Spleen (tissue), 11 donors: Measurements from ENCODE around the gene PCED1B. TPM values are rescaled to one million over a fixed set of nuclear protein-coding genes. Genes with fewer than 3 reads are reported as not detected.
"Not testable (repeated sequence)": the region's sequence is repeated elsewhere in the genome, so short reads cannot be mapped to it uniquely, and the experiment has no call there.

Experiments used
- DNase-seq: peaks from one replicate; pipeline ENCODE4 v3.0.0-alpha.2; 2020
- H3K27ac ChIP-seq, 8 donors: fragments of 200-600 bp; sonication (generic) in 7 of 8; 1 replicate in 4 of 8; 2 replicates in 4 of 8; pipeline versions ENCODE4 v1.5.0 to v1.8.0; 2016 to 2021; ENCODE audit warnings: inconsistent platforms in 4 of 8, mild to moderate bottlenecking in 4 of 8, moderate library complexity in 1 of 8
- H3K27me3 ChIP-seq, 7 donors: fragments of 200-600 bp; sonication (generic) in 6 of 7; replicated peaks in 1 of 7; 1 replicate in 4 of 7; 2 replicates in 3 of 7; pipeline versions ENCODE4 v1.5.0 to v1.8.0; 2016 to 2021; ENCODE audit warnings: inconsistent platforms in 3 of 7, mild to moderate bottlenecking in 1 of 7
- H3K36me3 ChIP-seq, 6 donors: fragments of 200-600 bp; sonication (generic) in 5 of 6; 1 replicate in 4 of 6; 2 replicates in 2 of 6; pipeline versions ENCODE4 v1.5.0 to v1.8.0; 2016 to 2021; ENCODE audit warnings: inconsistent platforms in 2 of 6
- H3K4me1 ChIP-seq, 6 donors: fragments of 200-600 bp; sonication (generic) in 5 of 6; 1 replicate in 3 of 6; 2 replicates in 3 of 6; pipeline versions ENCODE4 v1.5.0 to v1.8.0; 2016 to 2021; ENCODE audit warnings: inconsistent platforms in 3 of 6
- H3K4me3 ChIP-seq, 8 donors: fragments of 200-600 bp; sonication (generic) in 7 of 8; 1 replicate in 4 of 8; 2 replicates in 4 of 8; pipeline versions ENCODE4 v1.5.0 to v1.8.0; 2016 to 2021; ENCODE audit warnings: inconsistent platforms in 4 of 8, mild to moderate bottlenecking in 4 of 8, moderate library complexity in 2 of 8
- H3K9me3 ChIP-seq, 8 donors: fragments of 200-600 bp; sonication (generic) in 7 of 8; 1 replicate in 4 of 8; 2 replicates in 4 of 8; pipeline versions ENCODE4 v1.5.0 to v1.8.0; 2016 to 2021; ENCODE audit warnings: inconsistent platforms in 4 of 8
- POLR2A ChIP-seq, 3 donors: fragments of 450-650 bp; IDR thresholded peaks; one replicate each; pipeline ENCODE4 v1.5.1; 2017; ENCODE audit warnings: antibody characterized with exemption in 3 of 3, mild to moderate bottlenecking in 1 of 3
- POLR2AphosphoS5 ChIP-seq, 3 donors: sonication (generic); formaldehyde crosslinking; IDR thresholded peaks; one replicate each; pipeline ENCODE4 v1.5.1; 2017; ENCODE audit warnings: antibody characterized with exemption in 3 of 3
- WGBS, 5 donors: extraction: QIAGEN DNeasy Blood & Tissue Kit in 3 of 5; methylation state at CpG; one replicate each; pipeline versions ENCODE4 v1.1.5 to v1.1.7; 2013 to 2018; 5-methylcytosine and 5-hydroxymethylcytosine counted together
- intact Hi-C: fragments of 100-400 bp; cut with DNase I; formaldehyde crosslinking; loops from one replicate; pipeline ENCODE4 v1.15.0; 2023; ENCODE audit warnings: low total_unique reads
- polyA plus RNA-seq, 3 donors: library from polyadenylated mRNA; stranded (reverse); fragments of 200-250 nt; gene quantifications; one replicate each; pipeline ENCODE4 v1.2.1, GENCODE V29; 2013
- total RNA-seq, 7 donors: library from RNA; depleted of rRNA in 3 of 7; stranded (reverse); fragments of >200 nt in 3 of 7; fragmentation: NEBNext Ultra II Directional in 4 of 7; extraction: Animal tissue kit (Norgen Biotek cat#: 25700) in 4 of 7; gene quantifications; one replicate each; pipeline versions ENCODE4 v1.1.0 to v1.2.1, GENCODE V29; 2016 to 2021
- TF ChIP-seq, protein P1 (sequence below), 11 experiments: fragments of 200-600 bp in 7 of 11; fragments of 450-650 bp in 4 of 11; sonication (generic) in 4 of 11; IDR thresholded peaks in 8 of 11; conservative IDR thresholded peaks in 3 of 11; 1 replicate in 7 of 11; 2 replicates in 4 of 11; pipeline versions ENCODE4 v1.4.0 to v1.8.0; 2016 to 2021; ENCODE audit warnings: antibody characterized with exemption in 11 of 11, inconsistent platforms in 4 of 11, mild to moderate bottlenecking in 1 of 11
- donor health status: healthy with polysubstance abuse.
- donor health status: DM: no; HTN: no; CAD: no; lungs with moderate emphysema.
- donor health status: DM: no; HTN: no; CAD: no.
- donor health status: Bipolar disorder and iron deficiency.
- donor health status: healthy.
- donor health status: DM: no; HTN: no; CAD: no.
- donor health status: DM: yes; HTN: yes; CAD: no.

The PCED1B gene
- total and polyA plus RNA-seq, 10 donors = 15.3 to 34.5 (median 24.4) TPM

- TF ChIP-seq POLR2AphosphoS5 (IDR thresholded peaks at IDR 0.05) = no peak
- TF ChIP-seq POLR2A (IDR thresholded peaks at IDR 0.05) = no peak
- peak overlapping the region in 4 of 8 donors; percentile 78 to 87 (median 82) for H3K27ac ChIP-seq
- intact Hi-C loops = no loop called here
- no peaks in the 10 kb centered on the region for H3K9me3 ChIP-seq
- 93 to 100% (median 96%) methylated on average over 1 of the region's 1 CpG for WGBS, 5 donors
- no peaks in the 10 kb centered on the region for H3K27me3 ChIP-seq
- H3K4me1 ChIP-seq = peaks cover 17 to 45% (median 39%) of the 10 kb centered on the region in 6 donors
- no peak overlapping the region for H3K4me3 ChIP-seq
- no peaks in the 10 kb centered on the region for H3K36me3 ChIP-seq
- DNase-seq = no peak
These were observed 198.6 kb downstream of the PCED1B start for GRCh38 chr12:47277972-47278448.

DNA sequence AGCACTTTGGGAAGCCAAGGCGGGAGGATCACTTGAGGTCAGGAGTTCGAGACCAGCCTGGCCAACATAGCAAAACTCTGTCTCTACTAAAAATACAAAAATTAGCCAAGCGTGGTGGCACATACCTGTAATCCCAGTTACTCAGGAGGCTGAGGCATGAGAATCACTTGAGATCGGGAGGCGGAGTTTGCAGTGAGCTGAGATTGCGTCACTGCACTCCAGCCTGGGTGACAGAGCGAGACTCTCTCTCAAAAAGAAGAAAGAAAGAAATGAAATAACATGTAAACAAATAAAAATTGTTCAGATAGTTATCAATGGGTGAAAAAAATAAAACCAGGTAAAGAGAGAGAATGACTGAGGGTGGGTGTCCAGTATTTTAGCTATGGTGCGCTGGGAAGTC lies 200.3 kb downstream of the PCED1B start:
- H3K4me1 ChIP-seq = peaks cover 17 to 40% (median 32%) of the 10 kb centered on the region in 6 donors
- H3K9me3 ChIP-seq, H3K27me3 ChIP-seq, H3K4me3 ChIP-seq, H3K27ac ChIP-seq, DNase-seq, H3K36me3 ChIP-seq, intact Hi-C loops: not testable (repeated sequence)
- WGBS, 5 donors = 93 to 97% (median 94%) methylated on average over 8 of the region's 8 CpGs

DNA sequence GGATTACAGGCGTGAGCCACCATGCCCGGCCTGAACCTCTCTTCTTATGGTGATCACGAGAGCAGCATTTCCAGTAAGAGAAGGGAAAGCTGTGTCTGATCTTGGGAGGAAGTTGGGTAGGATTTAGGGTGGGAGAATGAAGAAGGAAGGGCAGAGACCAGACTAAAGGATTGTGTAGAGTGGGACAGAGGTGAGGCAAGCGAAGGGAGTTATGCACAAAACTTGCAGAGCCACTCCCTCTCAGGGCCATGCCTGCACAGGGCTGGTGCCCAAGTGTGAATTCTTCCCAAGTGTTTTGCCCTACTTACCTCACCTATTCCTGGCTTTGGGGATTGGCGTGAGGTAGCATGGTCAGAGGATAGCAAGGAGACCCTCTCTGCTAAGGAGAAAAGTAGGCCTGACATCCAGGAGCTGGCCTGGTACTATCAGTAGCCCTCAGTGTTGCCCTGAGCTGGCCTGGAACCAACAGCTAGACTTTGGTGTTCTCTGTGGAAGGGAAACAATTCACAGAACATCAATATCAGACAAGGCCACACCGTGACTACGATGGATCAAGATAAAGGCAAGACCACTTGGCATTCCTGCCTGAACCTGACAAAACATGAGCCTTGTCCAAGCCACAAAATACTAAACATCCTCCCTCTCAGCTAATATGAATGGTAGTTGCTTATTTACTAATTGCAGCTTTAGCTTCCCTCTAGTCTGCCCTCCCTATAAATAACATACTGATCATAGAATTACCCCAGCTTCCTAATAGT lies 201.3 kb downstream of the PCED1B start:
- DNase-seq = no peak
- intact Hi-C loops = no loop called here
- Histone ChIP-seq H3K27me3 (no peaks in the 10 kb centered on the region), H3K27ac (no peak overlapping the region), H3K4me1 (peaks cover 17 to 30% (median 24%) of the 10 kb centered on the region in 6 donors), H3K36me3 (no peaks in the 10 kb centered on the region), H3K9me3 (no peaks in the 10 kb centered on the region), H3K4me3 (no peak overlapping the region)
- WGBS, 5 donors = 86 to 95% (median 91%) methylated on average over 7 of the region's 7 CpGs
- TF ChIP-seq POLR2AphosphoS5 (IDR thresholded peaks at IDR 0.05) (no peak), POLR2A (IDR thresholded peaks at IDR 0.05) (no peak)
- TF ChIP-seq, protein P1, sequence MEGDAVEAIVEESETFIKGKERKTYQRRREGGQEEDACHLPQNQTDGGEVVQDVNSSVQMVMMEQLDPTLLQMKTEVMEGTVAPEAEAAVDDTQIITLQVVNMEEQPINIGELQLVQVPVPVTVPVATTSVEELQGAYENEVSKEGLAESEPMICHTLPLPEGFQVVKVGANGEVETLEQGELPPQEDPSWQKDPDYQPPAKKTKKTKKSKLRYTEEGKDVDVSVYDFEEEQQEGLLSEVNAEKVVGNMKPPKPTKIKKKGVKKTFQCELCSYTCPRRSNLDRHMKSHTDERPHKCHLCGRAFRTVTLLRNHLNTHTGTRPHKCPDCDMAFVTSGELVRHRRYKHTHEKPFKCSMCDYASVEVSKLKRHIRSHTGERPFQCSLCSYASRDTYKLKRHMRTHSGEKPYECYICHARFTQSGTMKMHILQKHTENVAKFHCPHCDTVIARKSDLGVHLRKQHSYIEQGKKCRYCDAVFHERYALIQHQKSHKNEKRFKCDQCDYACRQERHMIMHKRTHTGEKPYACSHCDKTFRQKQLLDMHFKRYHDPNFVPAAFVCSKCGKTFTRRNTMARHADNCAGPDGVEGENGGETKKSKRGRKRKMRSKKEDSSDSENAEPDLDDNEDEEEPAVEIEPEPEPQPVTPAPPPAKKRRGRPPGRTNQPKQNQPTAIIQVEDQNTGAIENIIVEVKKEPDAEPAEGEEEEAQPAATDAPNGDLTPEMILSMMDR (IDR thresholded peaks at IDR 0.05 in 8 of 11, conservative IDR thresholded peaks at IDR 0.05 in 3 of 11) = no peak

- Histone ChIP-seq H3K9me3 (no peaks in the 10 kb centered on the region), H3K4me3 (no peak overlapping the region), H3K36me3 (no peaks in the 10 kb centered on the region), H3K4me1 (peaks cover 11 to 20% (median 14%) of the 10 kb centered on the region in 6 donors), H3K27me3 (no peaks in the 10 kb centered on the region), H3K27ac (no peak overlapping the region)
- TF ChIP-seq POLR2AphosphoS5 (IDR thresholded peaks at IDR 0.05) (no peak), POLR2A (IDR thresholded peaks at IDR 0.05) (no peak)
- TF ChIP-seq, protein P1 (IDR thresholded peaks at IDR 0.05 in 8 of 11, conservative IDR thresholded peaks at IDR 0.05 in 3 of 11) = no peak
- no peak for DNase-seq
- intact Hi-C loops = no loop called here
- WGBS, 5 donors = 74 to 89% (median 85%) methylated on average over 4 of the region's 4 CpGs
These were observed 202.3 kb downstream of the PCED1B start for GRCh38 chr12:47281667-47282171.

DNA sequence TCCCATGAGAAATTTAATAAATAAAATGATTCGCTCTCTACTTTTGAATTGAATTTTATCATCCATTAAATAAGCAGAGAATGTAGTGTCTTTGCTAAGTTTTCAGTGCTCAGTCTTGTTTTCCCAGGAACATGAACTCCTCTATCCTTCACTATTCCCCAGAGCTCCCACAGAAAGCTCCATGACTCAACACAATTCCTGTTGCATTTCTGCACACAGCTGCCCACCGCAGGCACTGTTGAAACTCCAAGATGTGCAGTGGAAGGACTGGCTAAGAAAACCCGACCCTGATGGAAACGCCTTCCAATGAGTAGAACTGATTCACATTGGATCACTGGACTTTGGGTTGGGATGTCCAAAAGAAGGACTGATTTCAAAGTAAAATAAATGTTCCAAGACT lies 202.8 kb downstream of the PCED1B start:
- H3K9me3 ChIP-seq = no peaks in the 10 kb centered on the region
- WGBS, 5 donors = 95 to 98% (median 97%) methylated on average over 4 of the region's 4 CpGs
- DNase-seq = no peak
- TF ChIP-seq, protein P1 (IDR thresholded peaks at IDR 0.05 in 8 of 11, conservative IDR thresholded peaks at IDR 0.05 in 3 of 11) = no peak
- TF ChIP-seq POLR2A (IDR thresholded peaks at IDR 0.05) = no peak
- TF ChIP-seq POLR2AphosphoS5 (IDR thresholded peaks at IDR 0.05) = no peak
- no peak overlapping the region for H3K4me3 ChIP-seq
- intact Hi-C loops = no loop called here
- no peak overlapping the region for H3K27ac ChIP-seq
- H3K4me1 ChIP-seq = peaks cover 6 to 15% (median 9%) of the 10 kb centered on the region in 6 donors
- no peaks in the 10 kb centered on the region for H3K27me3 ChIP-seq
- no peaks in the 10 kb centered on the region for H3K36me3 ChIP-seq
